PFSK-1 (cell line): ENCODE results near the gene RFC2.

ENCODE experiments used
- FOXP2 ChIP-seq: optimal IDR thresholded peaks from 2 replicates; pipeline ENCODE3; 2011; ENCODE audit warnings: borderline replicate concordance, control low read depth, inconsistent platforms; ENCODE audit not compliant: insufficient read depth; ENCODE audit errors: extremely low read length, extremely low read depth
- POLR2AphosphoS5 ChIP-seq: IDR thresholded peaks from 2 replicates; pipeline ENCODE4 v1.6.1; 2012; ENCODE audit warnings: low read depth, mild to moderate bottlenecking, control low read depth, low read length, moderate library complexity
- SIN3A ChIP-seq: IDR thresholded peaks from 2 replicates; pipeline ENCODE4 v1.6.1; 2012; ENCODE audit warnings: mild to moderate bottlenecking, low read length, moderate library complexity, borderline replicate concordance; ENCODE audit not compliant: insufficient read depth
- TAF1 ChIP-seq: IDR thresholded peaks from 2 replicates; pipeline ENCODE4 v1.6.1; 2012; ENCODE audit warnings: low read length, control low read depth, borderline replicate concordance; ENCODE audit not compliant: insufficient read depth
- TF ChIP-seq, protein P1 (sequence below), 2 experiments: IDR thresholded peaks; 2 replicates each; pipeline versions ENCODE4 v1.6.1 to v1.8.0; 2011 to 2012; ENCODE audit warnings: low read depth in 2 of 2, low read length in 2 of 2, control low read depth in 1 of 2, inconsistent platforms in 1 of 2, mild to moderate bottlenecking in 1 of 2, moderate library complexity in 1 of 2; ENCODE audit not compliant: insufficient read depth in 1 of 2

Gene RFC2

DNA sequence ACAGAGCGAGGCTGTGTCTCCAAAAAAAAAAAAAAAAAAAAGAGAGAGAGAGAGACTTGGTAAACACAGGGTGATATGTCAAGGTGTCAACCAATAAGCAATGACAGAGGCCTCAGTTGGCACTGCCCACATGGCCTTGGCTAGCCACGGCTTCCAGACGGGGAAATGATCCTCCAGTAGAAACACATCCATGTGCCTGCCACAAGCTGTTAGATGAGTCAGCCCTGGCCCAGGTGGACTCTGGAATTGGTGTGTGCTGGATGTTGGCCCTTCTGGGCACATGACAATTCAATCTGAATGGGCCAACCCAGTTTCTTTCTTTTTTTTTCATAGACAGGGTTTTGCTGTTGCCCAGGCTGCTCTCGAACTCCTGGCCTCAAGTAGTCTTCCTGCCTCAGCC, 13.7 kb downstream of the RFC2 start:
- no peak for TF ChIP-seq FOXP2
- TF ChIP-seq, protein P1, sequence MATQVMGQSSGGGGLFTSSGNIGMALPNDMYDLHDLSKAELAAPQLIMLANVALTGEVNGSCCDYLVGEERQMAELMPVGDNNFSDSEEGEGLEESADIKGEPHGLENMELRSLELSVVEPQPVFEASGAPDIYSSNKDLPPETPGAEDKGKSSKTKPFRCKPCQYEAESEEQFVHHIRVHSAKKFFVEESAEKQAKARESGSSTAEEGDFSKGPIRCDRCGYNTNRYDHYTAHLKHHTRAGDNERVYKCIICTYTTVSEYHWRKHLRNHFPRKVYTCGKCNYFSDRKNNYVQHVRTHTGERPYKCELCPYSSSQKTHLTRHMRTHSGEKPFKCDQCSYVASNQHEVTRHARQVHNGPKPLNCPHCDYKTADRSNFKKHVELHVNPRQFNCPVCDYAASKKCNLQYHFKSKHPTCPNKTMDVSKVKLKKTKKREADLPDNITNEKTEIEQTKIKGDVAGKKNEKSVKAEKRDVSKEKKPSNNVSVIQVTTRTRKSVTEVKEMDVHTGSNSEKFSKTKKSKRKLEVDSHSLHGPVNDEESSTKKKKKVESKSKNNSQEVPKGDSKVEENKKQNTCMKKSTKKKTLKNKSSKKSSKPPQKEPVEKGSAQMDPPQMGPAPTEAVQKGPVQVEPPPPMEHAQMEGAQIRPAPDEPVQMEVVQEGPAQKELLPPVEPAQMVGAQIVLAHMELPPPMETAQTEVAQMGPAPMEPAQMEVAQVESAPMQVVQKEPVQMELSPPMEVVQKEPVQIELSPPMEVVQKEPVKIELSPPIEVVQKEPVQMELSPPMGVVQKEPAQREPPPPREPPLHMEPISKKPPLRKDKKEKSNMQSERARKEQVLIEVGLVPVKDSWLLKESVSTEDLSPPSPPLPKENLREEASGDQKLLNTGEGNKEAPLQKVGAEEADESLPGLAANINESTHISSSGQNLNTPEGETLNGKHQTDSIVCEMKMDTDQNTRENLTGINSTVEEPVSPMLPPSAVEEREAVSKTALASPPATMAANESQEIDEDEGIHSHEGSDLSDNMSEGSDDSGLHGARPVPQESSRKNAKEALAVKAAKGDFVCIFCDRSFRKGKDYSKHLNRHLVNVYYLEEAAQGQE (IDR thresholded peaks at IDR 0.05; ENCODE audit: insufficient read depth in 1 of 2, low read depth in 2 of 2, low read length in 2 of 2): no peak
- no peak for TF ChIP-seq TAF1
- TF ChIP-seq POLR2AphosphoS5: no peak
- no peak for TF ChIP-seq SIN3A

DNA sequence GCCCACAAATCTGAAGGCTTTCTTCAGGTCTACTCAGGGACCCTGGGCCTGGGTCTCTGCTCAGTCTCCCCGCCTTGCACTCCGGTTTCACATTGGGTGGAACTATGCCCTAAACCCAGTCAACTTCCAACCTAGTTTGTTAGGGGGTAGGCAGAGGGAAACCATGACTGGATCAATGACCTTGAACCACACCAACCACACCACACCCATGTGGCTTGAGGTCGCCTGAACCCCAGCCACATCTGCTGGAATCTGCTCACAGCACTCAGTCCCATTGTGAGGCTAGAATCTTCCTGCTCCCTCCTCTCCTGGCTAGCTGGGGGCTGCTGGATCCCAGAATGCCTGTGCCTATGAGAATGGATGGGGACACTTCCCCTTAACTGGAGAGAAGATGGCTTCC, 17.9 kb downstream of the RFC2 start:
- TF ChIP-seq TAF1: no peak
- no peak for TF ChIP-seq POLR2AphosphoS5
- TF ChIP-seq, protein P1 (IDR thresholded peaks at IDR 0.05; ENCODE audit: insufficient read depth in 1 of 2, low read depth in 2 of 2, low read length in 2 of 2): no peak
- no peak for TF ChIP-seq FOXP2
- no peak for TF ChIP-seq SIN3A

DNA sequence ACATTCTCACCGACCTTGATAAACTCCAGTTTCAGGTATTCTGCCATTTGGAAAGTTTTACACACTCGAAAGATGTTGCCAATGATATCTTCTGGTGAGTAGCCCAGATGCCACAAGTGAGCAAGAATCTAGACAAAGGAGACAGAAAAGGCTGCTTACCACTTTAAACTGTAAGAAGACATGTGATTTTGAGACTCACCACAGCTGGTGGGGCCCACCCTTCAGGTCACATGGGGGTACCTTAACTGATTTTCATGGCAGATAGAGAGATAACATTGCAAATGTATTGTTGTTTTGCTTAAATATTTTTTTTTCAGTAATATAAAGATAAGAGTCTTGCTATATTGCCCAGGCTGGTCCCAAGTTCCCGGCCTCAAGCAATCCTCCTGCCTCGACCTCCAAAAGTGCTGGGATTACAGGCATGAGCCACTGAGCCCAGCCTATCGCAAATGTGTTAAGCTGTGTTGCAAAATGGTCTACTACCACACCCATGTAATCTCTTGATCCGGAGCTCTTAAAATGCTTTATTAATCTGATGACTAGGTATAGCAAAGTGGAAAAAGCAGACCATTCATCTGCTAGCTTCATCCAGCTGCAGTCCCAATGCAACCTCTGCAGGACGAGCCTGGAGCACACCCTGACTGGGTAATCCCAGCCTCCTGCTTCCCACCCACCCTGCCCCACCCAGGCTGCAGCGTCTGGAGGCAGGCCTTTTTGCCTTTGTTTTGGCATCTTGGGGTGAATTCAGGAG, 18.5 kb downstream of the RFC2 start:
- TF ChIP-seq FOXP2: no peak
- TF ChIP-seq POLR2AphosphoS5: no peak
- TF ChIP-seq TAF1: no peak
- TF ChIP-seq SIN3A: no peak
- TF ChIP-seq, protein P1 (IDR thresholded peaks at IDR 0.05; ENCODE audit: insufficient read depth in 1 of 2, low read depth in 2 of 2, low read length in 2 of 2): no peak

DNA sequence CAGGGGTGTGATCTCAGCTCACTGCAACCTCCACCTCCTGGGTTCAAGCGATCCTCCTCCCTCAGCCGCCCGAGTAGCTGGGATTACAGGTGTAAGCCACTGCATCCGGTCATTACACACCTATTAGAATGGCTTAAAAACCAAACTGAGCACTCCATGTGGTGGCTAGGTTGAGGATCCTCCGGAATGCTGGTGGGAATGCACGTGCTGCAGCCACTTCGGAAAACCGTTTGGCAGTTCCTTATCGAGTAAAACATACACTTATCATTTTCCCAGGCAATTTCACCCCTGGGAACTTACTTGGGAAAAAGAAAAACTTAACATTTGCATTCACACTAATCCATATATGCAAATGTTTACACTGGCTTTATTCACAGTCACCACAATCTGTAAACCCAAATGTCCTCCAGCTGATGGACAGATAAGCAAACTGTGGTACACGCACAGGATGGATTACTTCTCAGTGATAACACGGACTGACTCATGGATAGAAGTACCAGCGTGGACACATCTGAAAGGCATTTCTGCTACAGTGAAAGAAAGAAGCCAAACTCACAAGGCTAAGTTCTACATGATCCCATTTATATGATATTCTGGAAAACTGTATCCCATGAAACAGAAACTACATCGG, 20.4 kb downstream of the RFC2 start:
- TF ChIP-seq TAF1: no peak
- 0 out of 2 replicates have a peak, but pooled peaks have one; percentile 14 for TF ChIP-seq POLR2AphosphoS5

DNA sequence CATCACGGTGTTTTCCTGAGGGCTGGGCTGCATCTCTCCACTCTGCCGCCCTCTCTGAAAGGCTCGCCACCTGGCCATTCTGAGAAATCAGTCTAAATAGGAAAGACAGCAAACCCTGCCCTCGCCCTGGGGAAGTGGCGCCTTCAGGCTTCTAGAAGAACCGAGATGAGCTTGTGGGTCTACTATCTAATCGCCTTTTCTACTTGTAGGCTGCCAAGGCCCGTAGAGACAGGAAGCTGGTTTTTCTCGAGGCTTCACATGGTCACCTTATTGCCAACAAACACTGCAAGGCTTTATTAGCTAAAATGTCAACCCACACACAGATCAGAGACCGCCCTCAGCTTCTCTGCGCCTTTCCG, 23.0 kb downstream of the RFC2 start:
- TF ChIP-seq TAF1 (no peak), FOXP2 (no peak), SIN3A (no peak), POLR2AphosphoS5 (no peak)
- TF ChIP-seq, protein P1 (IDR thresholded peaks at IDR 0.05; ENCODE audit: insufficient read depth in 1 of 2, low read depth in 2 of 2, low read length in 2 of 2): no peak
